Lung (tissue), 12 donors: ENCODE results near the gene MPIG6B. TPM values are rescaled to one million over a fixed set of nuclear protein-coding genes. Genes with fewer than 3 reads are reported as not detected.

Experiments used
- ATAC-seq: fragments of 200-7000 bp; cut with Tn5 transposase; one replicate; pipeline ENCODE4 v1.9.1; 2020; ENCODE audit warnings: moderate number of reproducible peaks; ENCODE audit not compliant: insufficient read depth, low FRiP score
- DNase-seq, 3 donors: peaks; one replicate each; pipeline ENCODE4 v3.0.0-alpha.2; 2013 to 2017
- H3K27ac ChIP-seq, 2 donors: one replicate each; pipeline ENCODE4 v1.5.1; 2013; ENCODE audit warnings: mild to moderate bottlenecking in 2 of 2, moderate library complexity in 2 of 2, control low read depth in 1 of 2, inconsistent platforms in 1 of 2, low read depth in 1 of 2, low read length in 1 of 2
- H3K27me3 ChIP-seq, 3 donors: one replicate each; pipeline ENCODE4 v1.5.1; 2013; ENCODE audit warnings: low read length in 2 of 3; ENCODE audit not compliant: control insufficient read depth in 3 of 3, insufficient read depth in 3 of 3
- H3K36me3 ChIP-seq, 4 donors: one replicate each; pipeline ENCODE4 v1.5.1; 2013; ENCODE audit warnings: low read length in 4 of 4, mild to moderate bottlenecking in 1 of 4, moderate library complexity in 1 of 4; ENCODE audit not compliant: control insufficient read depth in 4 of 4, insufficient read depth in 4 of 4
- H3K4me1 ChIP-seq, 5 donors: one replicate each; pipeline ENCODE4 v1.5.1; 2013; ENCODE audit warnings: low read length in 5 of 5, mild to moderate bottlenecking in 2 of 5, moderate library complexity in 1 of 5; ENCODE audit not compliant: control insufficient read depth in 5 of 5, insufficient read depth in 5 of 5
- H3K4me3 ChIP-seq: one replicate; pipeline ENCODE4 v1.5.1; 2013; ENCODE audit warnings: mild to moderate bottlenecking, control low read depth, moderate library complexity
- H3K9ac ChIP-seq, 2 donors: one replicate each; pipeline ENCODE4 v1.5.1; 2013; ENCODE audit warnings: low read length in 2 of 2, control low read depth in 1 of 2; ENCODE audit not compliant: insufficient read depth in 1 of 2
- H3K9me3 ChIP-seq, 4 donors: one replicate each; pipeline ENCODE4 v1.5.1; 2013; ENCODE audit warnings: low read length in 3 of 4, mild to moderate bottlenecking in 1 of 4, moderate library complexity in 1 of 4; ENCODE audit not compliant: control insufficient read depth in 4 of 4, insufficient read depth in 3 of 4
- WGBS, 2 donors: extraction: QIAGEN DNeasy Blood & Tissue Kit; methylation state at CpG; one replicate each; pipeline ENCODE4 v1.1.7; 2013; 5-methylcytosine and 5-hydroxymethylcytosine counted together
- polyA plus RNA-seq, 2 donors: library from polyadenylated mRNA; stranded (reverse); fragments of 200-250 nt; gene quantifications; one replicate each; pipeline ENCODE4 v1.2.1, GENCODE V29; 2013
- total RNA-seq, 2 donors: library from RNA; depleted of rRNA in 1 of 2; stranded (reverse); fragments of >200 nt in 1 of 2; gene quantifications; one replicate each; pipeline ENCODE4 v1.2.1, GENCODE V29; 2014 to 2021
- TF ChIP-seq, protein P1 (sequence below): IDR thresholded peaks from 2 replicates; pipeline ENCODE4 v1.5.1; 2012; ENCODE audit warnings: mild to moderate bottlenecking; ENCODE audit errors: control extremely low read depth, extremely low read depth
- donor health status: control.
- donor health status: control.
- donor health status: Bipolar disorder and iron deficiency.
- donor health status: healthy.
- donor health status: DM: yes; HTN: yes; CAD: no.

The MPIG6B gene
- total and polyA plus RNA-seq, 4 donors: 0.45 to 2.3 (median 0.86) TPM

DNA sequence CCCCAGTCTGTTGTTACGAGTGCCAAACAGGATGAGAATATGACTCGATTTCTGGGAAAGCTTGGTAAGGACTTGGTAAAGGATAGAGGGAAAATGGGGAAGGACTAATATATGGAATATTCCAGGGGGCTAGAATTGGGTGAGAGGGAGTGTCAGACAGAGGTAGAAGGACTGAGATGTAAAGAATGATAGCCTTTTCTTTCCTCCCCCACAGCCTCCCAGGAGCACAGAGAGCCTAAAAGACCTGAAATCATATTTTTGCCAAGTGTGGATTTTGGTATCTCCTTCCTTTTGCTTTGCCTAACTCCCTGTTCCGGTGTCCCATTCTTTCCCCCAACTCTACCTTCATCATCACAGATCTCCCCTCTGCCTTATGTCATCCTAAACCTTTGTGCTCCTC is 19.7 kb downstream of the MPIG6B start:
- ATAC-seq (no peak), DNase-seq (no peak)
- peaks cover 0 to 8% (median 2%) of the 10 kb centered on the region in 4 donors for H3K36me3 ChIP-seq
- peaks cover 0 to 20% (median 8%) of the 10 kb centered on the region in 5 donors for H3K4me1 ChIP-seq
- H3K9me3 ChIP-seq: no peaks in the 10 kb centered on the region
- WGBS, 2 donors: 92 to 96% methylated on average over 3 of the region's 3 CpGs
- H3K27ac ChIP-seq: no peak overlapping the region
- H3K9ac ChIP-seq: no peak overlapping the region
- H3K4me3 ChIP-seq: no peak overlapping the region
- no peaks in the 10 kb centered on the region for H3K27me3 ChIP-seq
- TF ChIP-seq, protein P1, sequence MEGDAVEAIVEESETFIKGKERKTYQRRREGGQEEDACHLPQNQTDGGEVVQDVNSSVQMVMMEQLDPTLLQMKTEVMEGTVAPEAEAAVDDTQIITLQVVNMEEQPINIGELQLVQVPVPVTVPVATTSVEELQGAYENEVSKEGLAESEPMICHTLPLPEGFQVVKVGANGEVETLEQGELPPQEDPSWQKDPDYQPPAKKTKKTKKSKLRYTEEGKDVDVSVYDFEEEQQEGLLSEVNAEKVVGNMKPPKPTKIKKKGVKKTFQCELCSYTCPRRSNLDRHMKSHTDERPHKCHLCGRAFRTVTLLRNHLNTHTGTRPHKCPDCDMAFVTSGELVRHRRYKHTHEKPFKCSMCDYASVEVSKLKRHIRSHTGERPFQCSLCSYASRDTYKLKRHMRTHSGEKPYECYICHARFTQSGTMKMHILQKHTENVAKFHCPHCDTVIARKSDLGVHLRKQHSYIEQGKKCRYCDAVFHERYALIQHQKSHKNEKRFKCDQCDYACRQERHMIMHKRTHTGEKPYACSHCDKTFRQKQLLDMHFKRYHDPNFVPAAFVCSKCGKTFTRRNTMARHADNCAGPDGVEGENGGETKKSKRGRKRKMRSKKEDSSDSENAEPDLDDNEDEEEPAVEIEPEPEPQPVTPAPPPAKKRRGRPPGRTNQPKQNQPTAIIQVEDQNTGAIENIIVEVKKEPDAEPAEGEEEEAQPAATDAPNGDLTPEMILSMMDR: no peak

DNA sequence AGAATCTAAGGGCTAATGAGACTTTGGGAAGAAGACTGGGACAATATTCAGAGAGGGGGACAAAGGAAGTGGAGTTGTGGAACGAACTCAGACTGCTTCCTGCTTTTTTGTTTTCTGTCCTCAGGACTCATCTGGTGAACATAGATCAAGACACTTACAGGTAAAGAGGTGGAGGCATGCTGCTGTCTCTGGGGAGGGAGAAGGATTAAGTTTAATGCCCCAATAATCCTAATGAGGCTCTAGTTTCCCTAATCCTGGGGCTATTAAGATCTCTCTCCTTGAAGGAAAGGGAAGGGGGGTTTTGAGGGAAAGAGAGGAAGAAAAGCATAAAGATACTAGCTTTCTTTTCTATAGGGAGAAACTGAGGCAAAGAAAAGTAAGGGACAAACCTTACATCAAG is 21.2 kb downstream of the MPIG6B start:
- H3K9ac ChIP-seq: no peak overlapping the region
- H3K4me1 ChIP-seq: peaks cover 0 to 6% (median 0%) of the 10 kb centered on the region in 5 donors
- no peak overlapping the region for H3K4me3 ChIP-seq
- H3K27ac ChIP-seq: no peak overlapping the region
- no peaks in the 10 kb centered on the region for H3K9me3 ChIP-seq
- H3K36me3 ChIP-seq: peaks cover 0 to 8% (median 2%) of the 10 kb centered on the region in 4 donors
- TF ChIP-seq, protein P1: no peak
- no peak for DNase-seq
- ATAC-seq: no peak
- 29 to 70% methylated on average over 1 of the region's 1 CpG for WGBS, 2 donors
- H3K27me3 ChIP-seq: no peaks in the 10 kb centered on the region

DNA sequence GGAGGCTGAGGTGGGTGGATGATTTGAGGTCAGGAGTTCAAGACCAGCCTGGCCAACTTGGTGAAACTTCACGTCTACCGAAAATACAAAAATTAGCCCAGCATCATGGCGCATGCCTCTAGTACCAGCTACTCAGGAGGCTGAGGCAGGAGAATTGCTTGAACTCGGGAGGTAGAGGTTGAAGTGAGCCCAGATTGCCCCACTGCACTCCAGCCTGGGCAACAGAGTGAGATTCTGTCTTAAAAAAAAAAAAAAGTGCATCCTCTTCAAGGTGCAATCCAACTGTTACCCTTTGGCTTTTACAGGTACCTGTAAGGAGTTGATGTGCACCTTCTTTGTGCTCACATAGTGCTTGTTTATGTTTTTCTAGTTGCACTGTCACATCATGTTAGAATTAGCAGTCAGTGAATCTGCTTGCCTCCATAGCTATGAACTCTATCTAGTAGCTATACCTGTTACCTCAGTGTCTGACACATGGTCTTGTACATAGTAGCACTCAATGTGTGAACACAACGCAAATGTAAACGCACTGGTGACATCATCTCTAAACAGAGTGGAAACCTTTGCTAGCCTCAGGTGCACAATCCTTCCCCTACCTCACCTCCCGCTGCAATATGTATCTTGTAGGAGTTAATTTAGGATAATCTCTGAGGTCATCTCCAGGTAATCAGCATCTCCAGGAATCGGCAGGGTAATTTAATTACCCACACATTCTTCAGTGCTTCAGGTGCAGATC is 26.3 kb downstream of the MPIG6B start:
- no peak overlapping the region for H3K27ac ChIP-seq
- peaks cover 0 to 5% (median 2%) of the 10 kb centered on the region in 4 donors for H3K36me3 ChIP-seq
- no peaks in the 10 kb centered on the region for H3K4me1 ChIP-seq
- H3K9ac ChIP-seq: no peak overlapping the region
- TF ChIP-seq, protein P1: no peak
- 91 to 92% methylated on average over 8 of the region's 8 CpGs for WGBS, 2 donors
- H3K9me3 ChIP-seq: no peaks in the 10 kb centered on the region
- no peaks in the 10 kb centered on the region for H3K27me3 ChIP-seq
- H3K4me3 ChIP-seq: no peak overlapping the region
- DNase-seq (no peak), ATAC-seq (no peak)
